IPS DF 6.9 (cell line): ENCODE measurements around the gene GPR143.
"Not testable (repeated sequence)": the region's sequence is repeated elsewhere in the genome, so short reads cannot be mapped to it uniquely, and the experiment has no call there.

Experiments
- DNase-seq: peaks from one replicate; pipeline ENCODE4 v3.0.0-alpha.2; 2013; ENCODE audit warnings: low read depth, low spot score
- H3K27ac ChIP-seq: one replicate; pipeline ENCODE4 v1.5.1; 2013; ENCODE audit warnings: low read length, control low read depth
- H3K27me3 ChIP-seq: 2 replicates; pipeline ENCODE4 v1.6.1; 2013; ENCODE audit warnings: mild to moderate bottlenecking, low read length; ENCODE audit not compliant: control insufficient read depth, insufficient read depth
- H3K36me3 ChIP-seq: 2 replicates; pipeline ENCODE4 v1.6.1; 2013; ENCODE audit warnings: low read length; ENCODE audit not compliant: control insufficient read depth, insufficient read depth
- H3K4me1 ChIP-seq: 2 replicates; pipeline ENCODE4 v1.6.1; 2013; ENCODE audit warnings: low read length; ENCODE audit not compliant: control insufficient read depth, insufficient read depth
- H3K4me3 ChIP-seq: 2 replicates; pipeline ENCODE4 v1.5.1; 2013; ENCODE audit warnings: mild to moderate bottlenecking, low read length
- H3K9me3 ChIP-seq: 2 replicates; pipeline ENCODE4 v1.6.1; 2013; ENCODE audit warnings: low read length, inconsistent platforms; ENCODE audit not compliant: control insufficient read depth, insufficient read depth
- WGBS: extraction: QIAGEN DNeasy Blood & Tissue Kit; methylation state at CpG from one replicate; pipeline ENCODE4 v1.1.7; 2013; ENCODE audit warnings: mixed read lengths, missing lambda C conversion rate; ENCODE audit not compliant: insufficient read length, insufficient coverage; 5-methylcytosine and 5-hydroxymethylcytosine counted together

Gene GPR143

DNA sequence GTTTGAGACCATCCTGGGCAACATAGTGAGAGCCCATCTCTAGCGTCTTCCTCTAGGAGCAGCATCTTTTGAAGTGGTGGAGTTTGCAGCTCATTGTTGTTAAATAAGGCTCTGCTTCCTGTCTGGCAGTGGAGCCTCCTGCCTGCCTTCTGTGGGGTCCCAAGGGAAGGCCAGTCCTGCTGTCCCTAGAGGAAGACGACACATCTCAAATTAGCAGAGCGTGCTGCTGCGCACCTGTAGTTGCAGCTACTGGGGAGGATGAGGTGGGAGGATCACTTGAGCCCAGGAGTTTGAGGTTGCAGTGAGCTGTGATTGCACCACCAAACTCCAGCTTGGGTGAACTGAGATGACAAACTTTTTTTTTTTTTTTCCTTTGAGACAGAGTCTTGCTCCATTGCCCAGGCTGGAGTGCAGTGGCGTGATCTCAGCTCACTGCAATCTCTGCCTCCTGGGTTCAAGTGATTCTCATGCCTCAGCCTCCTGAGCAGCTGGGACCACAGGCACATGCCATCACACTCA lies 2.7 kb upstream of the GPR143 start:
- H3K4me3 ChIP-seq, H3K9me3 ChIP-seq, H3K36me3 ChIP-seq, H3K4me1 ChIP-seq, H3K27ac ChIP-seq, DNase-seq, H3K27me3 ChIP-seq: not testable (repeated sequence)
- WGBS = no CpG with 5 or more reads among the region's 5 CpGs

DNA sequence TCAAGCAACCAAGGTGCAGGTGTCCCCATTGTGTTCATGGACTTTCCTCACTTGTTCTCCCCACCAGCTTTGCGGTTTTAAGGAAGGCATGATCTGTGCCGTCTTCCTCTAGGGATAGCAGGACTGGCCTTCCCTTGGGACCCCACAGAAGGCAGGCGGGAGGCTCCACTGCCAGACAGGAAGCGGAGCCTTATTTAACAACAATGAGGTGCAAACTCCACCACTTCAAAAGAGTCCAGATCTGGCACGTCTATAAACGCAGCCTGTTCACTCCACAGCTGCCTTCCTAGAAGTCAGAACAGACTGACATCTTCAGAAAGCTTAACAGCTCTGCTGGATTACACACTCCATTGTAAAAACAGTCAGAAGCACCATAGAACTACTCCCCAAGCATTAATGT lies 1.7 kb upstream of the GPR143 start:
- H3K4me3 ChIP-seq = no peak overlapping the region
- no peaks in the 10 kb centered on the region for H3K27me3 ChIP-seq
- H3K9me3 ChIP-seq = no peaks in the 10 kb centered on the region
- no peaks in the 10 kb centered on the region for H3K4me1 ChIP-seq
- WGBS = no CpG with 5 or more reads among the region's 6 CpGs
- H3K27ac ChIP-seq = no peak overlapping the region
- no peaks in the 10 kb centered on the region for H3K36me3 ChIP-seq
- no peak for DNase-seq

DNA sequence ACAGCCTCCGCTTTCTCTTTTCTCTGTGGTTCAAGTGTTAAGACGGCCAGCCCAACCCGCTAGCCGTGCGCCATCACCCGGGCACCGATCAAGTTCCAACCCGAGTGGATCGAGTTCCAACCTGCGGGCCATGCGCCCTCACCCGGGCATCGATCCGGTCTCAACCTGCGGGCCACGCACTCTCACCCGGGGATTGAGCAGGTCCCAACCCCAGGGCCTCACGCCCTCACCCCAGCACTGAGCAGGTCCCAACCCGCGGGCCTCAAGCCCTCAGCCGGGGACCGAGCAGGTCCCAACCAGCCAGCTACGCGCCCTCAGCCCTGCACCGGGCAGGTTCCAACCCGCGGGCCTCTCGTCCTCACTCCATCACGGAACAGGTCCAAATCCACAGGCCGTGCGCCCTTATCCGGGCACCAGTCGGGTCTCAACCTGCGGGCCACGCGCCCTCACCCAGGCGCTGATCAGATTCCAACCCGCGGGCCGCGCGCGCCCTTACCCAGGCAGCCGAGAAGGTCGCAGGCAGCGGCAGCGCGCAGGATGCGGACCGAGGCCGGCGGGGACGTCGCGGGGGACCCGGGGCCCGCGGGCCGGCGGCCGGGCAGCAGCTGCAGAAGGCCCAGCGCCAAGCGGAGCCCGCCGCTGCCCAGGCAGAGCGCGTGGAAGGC lies 443 bp downstream of the GPR143 start:
- H3K4me1 ChIP-seq = no peaks in the 10 kb centered on the region
- no peaks in the 10 kb centered on the region for H3K27me3 ChIP-seq
- H3K4me3 ChIP-seq = peak overlapping the region; percentile 32
- H3K27ac ChIP-seq = no peak overlapping the region
- WGBS = no CpG with 5 or more reads among the region's 67 CpGs
- H3K9me3 ChIP-seq = no peaks in the 10 kb centered on the region
- no peak for DNase-seq
- no peaks in the 10 kb centered on the region for H3K36me3 ChIP-seq

DNA sequence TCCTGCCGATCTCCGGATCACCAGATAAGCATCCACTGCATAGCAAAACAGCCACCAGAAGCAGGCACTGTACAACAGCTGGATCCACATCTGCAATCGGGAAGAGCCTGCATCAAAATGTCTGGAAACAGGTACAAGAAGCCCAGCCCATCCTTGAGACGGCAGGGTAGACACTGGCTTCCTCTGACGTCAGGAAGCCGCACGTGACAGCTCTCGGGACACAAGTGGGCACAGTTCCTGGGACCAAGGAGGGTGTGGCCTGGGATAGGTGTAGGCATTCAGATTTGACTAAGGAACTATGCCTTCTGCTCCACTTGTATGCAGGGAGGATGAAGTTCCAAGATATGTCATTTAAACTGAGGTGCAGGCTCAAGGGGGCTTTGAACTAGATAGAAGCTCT lies 6.3 kb downstream of the GPR143 start:
- no peaks in the 10 kb centered on the region for H3K27me3 ChIP-seq
- no peaks in the 10 kb centered on the region for H3K9me3 ChIP-seq
- WGBS = no CpG with 5 or more reads among the region's 8 CpGs
- no peak overlapping the region for H3K4me3 ChIP-seq
- DNase-seq = no peak
- H3K4me1 ChIP-seq = no peaks in the 10 kb centered on the region
- no peak overlapping the region for H3K27ac ChIP-seq
- no peaks in the 10 kb centered on the region for H3K36me3 ChIP-seq

DNA sequence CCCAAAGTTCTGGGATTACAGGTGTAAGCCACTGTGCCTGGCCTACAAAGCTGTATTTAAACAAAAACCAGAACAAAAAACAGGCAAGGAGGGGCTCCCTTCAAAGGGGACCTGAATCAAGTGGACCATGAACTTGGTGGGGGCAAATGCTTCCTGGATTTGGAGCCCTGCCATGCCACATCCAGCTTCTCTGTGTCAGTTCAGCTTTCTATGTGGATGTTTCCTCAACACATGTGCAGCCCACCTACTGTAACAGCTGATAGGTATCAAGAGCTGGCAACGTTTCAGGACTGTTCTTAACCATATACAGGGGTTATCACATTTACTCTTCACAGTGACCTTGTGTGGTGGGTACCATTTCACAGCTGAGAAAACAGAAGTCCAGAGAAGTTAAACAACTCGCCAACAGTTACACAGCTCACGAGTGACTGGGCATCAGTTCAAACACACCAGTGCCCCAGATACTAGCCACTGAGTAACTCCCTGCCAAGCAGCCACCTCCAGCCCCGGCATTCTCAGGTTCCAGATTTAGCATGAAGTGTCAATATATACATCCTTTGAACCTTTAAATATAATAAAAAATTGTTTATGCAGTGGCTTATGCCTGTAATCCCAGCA lies 7.5 kb downstream of the GPR143 start:
- H3K27me3 ChIP-seq = no peaks in the 10 kb centered on the region
- no peaks in the 10 kb centered on the region for H3K36me3 ChIP-seq
- H3K27ac ChIP-seq = no peak overlapping the region
- no CpG with 5 or more reads among the region's 4 CpGs for WGBS
- no peak overlapping the region for H3K4me3 ChIP-seq
- H3K4me1 ChIP-seq = no peaks in the 10 kb centered on the region
- DNase-seq = no peak
- H3K9me3 ChIP-seq = no peaks in the 10 kb centered on the region

DNA sequence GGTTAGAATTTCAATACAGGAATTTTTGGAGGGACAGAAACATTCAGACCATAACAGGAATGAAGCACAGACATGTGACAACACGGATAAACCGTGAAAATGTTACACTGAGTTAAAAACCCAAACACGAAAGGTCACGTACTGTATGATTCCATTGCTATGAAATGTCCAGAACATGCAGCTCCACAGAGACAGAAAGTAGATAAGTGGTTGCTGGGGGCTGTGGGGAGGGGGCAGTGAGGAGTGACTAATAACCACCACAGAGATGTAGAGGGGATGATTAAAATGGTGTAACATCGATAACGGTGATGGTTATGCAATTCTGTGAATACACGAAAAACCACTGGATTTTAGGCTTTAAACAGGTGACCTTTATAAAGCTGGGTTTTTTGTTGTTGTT lies 8.3 kb downstream of the GPR143 start:
- Histone ChIP-seq H3K27me3 (no peaks in the 10 kb centered on the region), H3K36me3 (no peaks in the 10 kb centered on the region), H3K4me3 (no peak overlapping the region), H3K9me3 (no peaks in the 10 kb centered on the region), H3K27ac (no peak overlapping the region), H3K4me1 (no peaks in the 10 kb centered on the region)
- WGBS = no CpG with 5 or more reads among the region's 7 CpGs
- DNase-seq = no peak

DNA sequence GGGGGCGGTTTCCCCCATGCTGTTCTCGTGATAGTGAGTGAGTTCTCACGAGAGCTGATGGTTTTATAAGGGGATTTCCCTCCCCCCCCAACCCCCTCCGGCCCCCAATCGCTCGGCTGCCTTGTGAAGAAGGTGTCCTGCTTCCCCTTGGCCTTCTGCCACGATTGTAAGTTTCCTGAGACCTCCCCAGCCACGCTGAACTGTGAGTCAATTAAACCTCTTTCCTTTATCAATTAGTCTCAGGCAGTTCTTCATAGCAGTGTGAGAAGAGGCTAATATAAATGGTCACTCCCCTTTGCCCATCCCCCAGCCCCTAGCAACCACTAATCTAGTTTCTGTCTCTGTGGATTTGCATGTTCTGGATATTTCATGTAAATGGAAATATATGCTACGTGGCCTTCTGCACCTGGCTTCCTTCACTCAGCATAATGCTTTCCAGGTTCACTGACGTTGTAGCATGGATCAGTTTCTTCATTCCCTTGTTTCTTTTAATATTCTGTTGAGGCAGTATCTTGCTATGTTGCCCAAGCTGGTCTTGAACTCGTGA lies 16.4 kb downstream of the GPR143 start:
- Histone ChIP-seq H3K27ac (no peak overlapping the region), H3K36me3 (no peaks in the 10 kb centered on the region), H3K27me3 (no peaks in the 10 kb centered on the region), H3K4me1 (no peaks in the 10 kb centered on the region), H3K4me3 (no peak overlapping the region), H3K9me3 (no peaks in the 10 kb centered on the region)
- no CpG with 5 or more reads among the region's 11 CpGs for WGBS
- no peak for DNase-seq

DNA sequence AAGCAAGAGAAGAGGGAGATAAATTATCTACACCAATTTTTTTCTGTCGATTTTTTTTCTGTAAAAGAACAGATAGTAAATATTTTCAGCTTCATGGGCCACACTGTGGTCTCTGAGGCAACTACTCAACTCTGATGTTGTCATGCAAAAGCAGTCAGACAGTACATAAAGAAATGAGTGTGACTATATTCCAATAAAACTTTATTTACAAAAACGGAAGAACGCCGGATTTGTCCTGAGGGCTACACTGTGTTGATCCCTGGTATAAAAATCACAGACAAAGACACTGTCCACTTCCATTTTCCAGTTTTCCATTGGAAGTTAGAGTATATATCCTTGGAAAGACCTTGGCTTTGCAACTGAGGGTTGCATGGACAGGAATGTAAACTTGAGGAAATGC lies 18.0 kb downstream of the GPR143 start:
- no peaks in the 10 kb centered on the region for H3K27me3 ChIP-seq
- no CpG with 5 or more reads among the region's 4 CpGs for WGBS
- H3K4me3 ChIP-seq = no peak overlapping the region
- no peaks in the 10 kb centered on the region for H3K9me3 ChIP-seq
- no peak overlapping the region for H3K27ac ChIP-seq
- no peaks in the 10 kb centered on the region for H3K36me3 ChIP-seq
- no peaks in the 10 kb centered on the region for H3K4me1 ChIP-seq
- no peak for DNase-seq

DNA sequence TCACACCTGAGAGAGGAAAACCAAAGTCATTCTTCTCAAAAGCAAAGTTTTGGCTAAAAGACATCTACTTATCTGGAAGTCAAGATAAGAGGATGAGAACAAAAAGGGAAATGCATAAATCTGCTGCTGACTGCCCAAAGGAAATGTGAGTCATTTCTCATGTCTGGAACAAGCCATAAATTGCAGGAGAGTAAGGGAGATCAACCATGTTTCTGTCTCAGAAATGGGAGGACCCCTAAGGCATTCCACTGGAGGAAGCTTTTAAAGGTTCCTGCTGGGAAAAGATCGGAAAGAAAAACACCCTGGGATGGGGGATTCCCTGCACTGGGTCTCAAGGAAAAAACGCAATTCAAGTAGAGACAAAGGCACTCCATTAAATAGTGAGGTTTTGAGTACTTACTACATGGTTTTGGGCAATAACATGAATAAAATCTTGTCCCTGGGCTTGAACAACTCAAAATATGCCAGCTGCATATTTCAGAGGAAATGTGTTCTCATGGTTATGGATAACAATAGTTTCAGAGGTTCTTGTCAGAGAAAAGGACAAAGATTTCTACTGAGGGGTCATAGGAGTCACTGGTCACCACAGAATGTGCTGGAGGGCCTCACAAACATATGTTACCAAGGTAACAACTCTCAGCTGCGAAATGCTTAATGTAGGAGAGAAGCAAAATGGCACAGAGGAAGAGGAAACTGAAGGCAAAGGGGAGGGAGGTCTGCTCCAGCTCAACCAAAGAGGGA lies 19.3 kb downstream of the GPR143 start:
- no peaks in the 10 kb centered on the region for H3K9me3 ChIP-seq
- no peak overlapping the region for H3K27ac ChIP-seq
- H3K4me1 ChIP-seq = no peaks in the 10 kb centered on the region
- H3K4me3 ChIP-seq = no peak overlapping the region
- no CpG with 5 or more reads among the region's 3 CpGs for WGBS
- H3K36me3 ChIP-seq = no peaks in the 10 kb centered on the region
- no peak for DNase-seq
- H3K27me3 ChIP-seq = no peaks in the 10 kb centered on the region

DNA sequence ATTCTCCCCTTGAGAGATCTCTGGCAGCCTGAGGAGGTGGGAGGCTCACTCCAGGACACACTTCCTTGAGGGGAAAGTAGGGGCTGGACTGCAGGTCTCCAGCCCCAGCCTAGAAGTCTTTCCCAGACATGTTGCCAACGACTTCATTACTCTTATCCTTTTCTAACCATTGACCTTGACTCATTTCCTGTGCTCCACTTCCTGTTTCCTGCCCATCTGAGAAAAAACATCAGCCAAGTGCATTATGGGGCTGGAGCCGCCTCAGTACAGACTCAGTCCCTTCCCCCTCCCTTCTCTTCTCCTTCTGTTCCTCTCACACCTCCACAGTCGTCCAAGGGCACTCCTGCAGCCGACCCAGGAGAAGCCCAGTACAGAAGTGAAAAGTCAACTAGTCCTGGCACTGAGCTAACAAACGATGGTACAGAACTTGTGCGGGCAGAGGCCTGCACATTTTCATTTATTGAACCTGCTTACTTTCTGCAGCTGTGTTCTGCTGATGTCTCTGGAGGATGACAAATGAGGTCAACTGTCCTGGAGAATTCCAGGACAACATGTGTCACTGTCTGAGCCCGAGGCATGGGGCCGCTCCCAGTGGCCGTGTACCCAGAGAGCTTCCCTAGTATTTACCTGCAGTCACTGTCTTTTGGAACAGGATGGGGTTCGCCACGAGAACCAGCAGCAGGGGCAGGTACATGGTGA lies 20.1 kb downstream of the GPR143 start:
- no peak for DNase-seq
- Histone ChIP-seq H3K27me3 (no peaks in the 10 kb centered on the region), H3K4me1 (no peaks in the 10 kb centered on the region), H3K36me3 (no peaks in the 10 kb centered on the region), H3K4me3 (no peak overlapping the region), H3K9me3 (no peaks in the 10 kb centered on the region), H3K27ac (no peak overlapping the region)
- no CpG with 5 or more reads among the region's 11 CpGs for WGBS
